GM21423 (cell line): ENCODE data around the gene C2orf80.
"Not testable (repeated sequence)": the region's sequence is repeated elsewhere in the genome, so short reads cannot be mapped to it uniquely, and the experiment has no call there.

Experiments used
- ATAC-seq: cut with Tn5 transposase; IDR thresholded peaks from one replicate; pipeline ENCODE4 v1.9.1; 2021; ENCODE audit warnings: mild to moderate bottlenecking, moderate library complexity; ENCODE audit not compliant: unreplicated experiment

The C2orf80 gene

GRCh38 chr2:208135794-208136715 lies 53.8 kb downstream of the C2orf80 start:
- no peak for ATAC-seq

GRCh38 chr2:208134928-208135586 lies 54.8 kb downstream of the C2orf80 start:
- ATAC-seq, result peak; percentile 51

GRCh38 chr2:208130712-208131110 lies 59.1 kb downstream of the C2orf80 start:
- no peak for ATAC-seq

GRCh38 chr2:208129744-208130711 lies 59.8 kb downstream of the C2orf80 start, which contains the start of gene CRYGC:
Gene CRYGC, minus strand, starts transcription at chr2:208129828. Its CDS starts 36 bp downstream, at chr2:208129792.
- no peak for ATAC-seq

GRCh38 chr2:208128136-208128535 lies 61.7 kb downstream of the C2orf80 start:
- no peak for ATAC-seq

- no peak for ATAC-seq
These were observed 62.7 kb downstream of the C2orf80 start for GRCh38 chr2:208127090-208127489.

GRCh38 chr2:208125251-208125650 lies 64.6 kb downstream of the C2orf80 start:
- no peak for ATAC-seq

- not testable (repeated sequence) for ATAC-seq
These were observed 65.7 kb downstream of the C2orf80 start, which contains the start of gene CRYGD for GRCh38 chr2:208124013-208124715. Gene CRYGD, minus strand, starts transcription at chr2:208124524. Its CDS starts 51 bp downstream, at chr2:208124473.

GRCh38 chr2:208122248-208122647 lies 67.6 kb downstream of the C2orf80 start:
- no peak for ATAC-seq

GRCh38 chr2:208118918-208119317 lies 70.9 kb downstream of the C2orf80 start:
- ATAC-seq, result no peak

- not testable (repeated sequence) for ATAC-seq
These were observed 72.4 kb downstream of the C2orf80 start for GRCh38 chr2:208117390-208117789.
